Measurements from ENCODE around the gene BEAN1. TPM values are rescaled to one million over a fixed set of nuclear protein-coding genes. Genes with fewer than 3 reads are reported as not detected.

BEAN1 gene
- polyA plus RNA-seq, 1 donor from 2014 or later = 0.16 TPM

DNA sequence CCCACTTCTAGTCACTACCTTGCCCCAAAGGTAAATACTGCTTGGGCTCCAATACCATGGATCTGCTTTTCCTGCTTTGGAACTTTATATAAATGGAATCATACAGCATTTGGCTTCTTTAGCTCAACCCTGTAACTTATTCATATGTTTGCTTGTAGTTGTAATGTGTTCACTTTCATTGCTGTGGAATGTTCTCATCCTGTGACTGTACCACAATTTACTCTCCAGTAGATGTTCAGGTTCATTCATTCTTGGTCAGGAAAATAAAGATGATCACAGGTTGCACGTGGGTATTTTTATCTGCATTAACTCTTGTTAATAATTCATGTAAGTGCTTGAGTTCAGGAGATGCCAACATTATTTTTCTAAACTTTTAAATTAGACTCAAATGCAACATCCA is 6.7 kb upstream of the BEAN1 start:
- H3F3A ChIP-seq (ENCODE audit: insufficient read depth, low read length, poor library complexity, severe bottlenecking) = no peaks in the 10 kb centered on the region
- H3K4me2 ChIP-seq (ENCODE audit: low read length) = no peak overlapping the region
- peaks cover 5% of the 10 kb centered on the region for H3K9me3 ChIP-seq (ENCODE audit: low read length)
- H3K4me3 ChIP-seq (ENCODE audit: low read length) = no peak overlapping the region
- H3K9ac ChIP-seq (ENCODE audit: low read length) = no peak overlapping the region
- peaks cover 13% of the 10 kb centered on the region for H3K27me3 ChIP-seq (ENCODE audit: insufficient read depth, low read depth, low read length)
- H3K27ac ChIP-seq (ENCODE audit: low read length) = no peak overlapping the region
- H4K20me1 ChIP-seq (ENCODE audit: insufficient read depth) = no peaks in the 10 kb centered on the region
- H2AFZ ChIP-seq (ENCODE audit: low read depth, low read length) = no peak overlapping the region
- no peaks in the 10 kb centered on the region for H3K36me3 ChIP-seq (ENCODE audit: insufficient read depth, low read length)
- TF ChIP-seq TAF1 (IDR thresholded peaks at IDR 0.05; ENCODE audit: low read depth) (no peak), EZH2 (IDR thresholded peaks at IDR 0.05; ENCODE audit: borderline replicate concordance, insufficient read depth, low read length, poor library complexity, severe bottlenecking) (no peak), RAD21 (conservative IDR thresholded peaks at IDR 0.05) (no peak), SMC3 (conservative IDR thresholded peaks at IDR 0.05; ENCODE audit: poor library complexity) (no peak), MXI1 (conservative IDR thresholded peaks at IDR 0.05; ENCODE audit: poor library complexity, severe bottlenecking) (no peak), EP300 (conservative IDR thresholded peaks at IDR 0.05; ENCODE audit: poor library complexity, severe bottlenecking) (no peak), POLR2AphosphoS5 (IDR thresholded peaks at IDR 0.05) (no peak)
- TF ChIP-seq, protein P1, sequence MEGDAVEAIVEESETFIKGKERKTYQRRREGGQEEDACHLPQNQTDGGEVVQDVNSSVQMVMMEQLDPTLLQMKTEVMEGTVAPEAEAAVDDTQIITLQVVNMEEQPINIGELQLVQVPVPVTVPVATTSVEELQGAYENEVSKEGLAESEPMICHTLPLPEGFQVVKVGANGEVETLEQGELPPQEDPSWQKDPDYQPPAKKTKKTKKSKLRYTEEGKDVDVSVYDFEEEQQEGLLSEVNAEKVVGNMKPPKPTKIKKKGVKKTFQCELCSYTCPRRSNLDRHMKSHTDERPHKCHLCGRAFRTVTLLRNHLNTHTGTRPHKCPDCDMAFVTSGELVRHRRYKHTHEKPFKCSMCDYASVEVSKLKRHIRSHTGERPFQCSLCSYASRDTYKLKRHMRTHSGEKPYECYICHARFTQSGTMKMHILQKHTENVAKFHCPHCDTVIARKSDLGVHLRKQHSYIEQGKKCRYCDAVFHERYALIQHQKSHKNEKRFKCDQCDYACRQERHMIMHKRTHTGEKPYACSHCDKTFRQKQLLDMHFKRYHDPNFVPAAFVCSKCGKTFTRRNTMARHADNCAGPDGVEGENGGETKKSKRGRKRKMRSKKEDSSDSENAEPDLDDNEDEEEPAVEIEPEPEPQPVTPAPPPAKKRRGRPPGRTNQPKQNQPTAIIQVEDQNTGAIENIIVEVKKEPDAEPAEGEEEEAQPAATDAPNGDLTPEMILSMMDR (IDR thresholded peaks at IDR 0.05; ENCODE audit: poor library complexity, severe bottlenecking) = no peak
- TF ChIP-seq, protein P2, sequence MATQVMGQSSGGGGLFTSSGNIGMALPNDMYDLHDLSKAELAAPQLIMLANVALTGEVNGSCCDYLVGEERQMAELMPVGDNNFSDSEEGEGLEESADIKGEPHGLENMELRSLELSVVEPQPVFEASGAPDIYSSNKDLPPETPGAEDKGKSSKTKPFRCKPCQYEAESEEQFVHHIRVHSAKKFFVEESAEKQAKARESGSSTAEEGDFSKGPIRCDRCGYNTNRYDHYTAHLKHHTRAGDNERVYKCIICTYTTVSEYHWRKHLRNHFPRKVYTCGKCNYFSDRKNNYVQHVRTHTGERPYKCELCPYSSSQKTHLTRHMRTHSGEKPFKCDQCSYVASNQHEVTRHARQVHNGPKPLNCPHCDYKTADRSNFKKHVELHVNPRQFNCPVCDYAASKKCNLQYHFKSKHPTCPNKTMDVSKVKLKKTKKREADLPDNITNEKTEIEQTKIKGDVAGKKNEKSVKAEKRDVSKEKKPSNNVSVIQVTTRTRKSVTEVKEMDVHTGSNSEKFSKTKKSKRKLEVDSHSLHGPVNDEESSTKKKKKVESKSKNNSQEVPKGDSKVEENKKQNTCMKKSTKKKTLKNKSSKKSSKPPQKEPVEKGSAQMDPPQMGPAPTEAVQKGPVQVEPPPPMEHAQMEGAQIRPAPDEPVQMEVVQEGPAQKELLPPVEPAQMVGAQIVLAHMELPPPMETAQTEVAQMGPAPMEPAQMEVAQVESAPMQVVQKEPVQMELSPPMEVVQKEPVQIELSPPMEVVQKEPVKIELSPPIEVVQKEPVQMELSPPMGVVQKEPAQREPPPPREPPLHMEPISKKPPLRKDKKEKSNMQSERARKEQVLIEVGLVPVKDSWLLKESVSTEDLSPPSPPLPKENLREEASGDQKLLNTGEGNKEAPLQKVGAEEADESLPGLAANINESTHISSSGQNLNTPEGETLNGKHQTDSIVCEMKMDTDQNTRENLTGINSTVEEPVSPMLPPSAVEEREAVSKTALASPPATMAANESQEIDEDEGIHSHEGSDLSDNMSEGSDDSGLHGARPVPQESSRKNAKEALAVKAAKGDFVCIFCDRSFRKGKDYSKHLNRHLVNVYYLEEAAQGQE (IDR thresholded peaks at IDR 0.05; ENCODE audit: borderline replicate concordance) = no peak
- no peaks in the 10 kb centered on the region for H3K9me2 ChIP-seq (ENCODE audit: insufficient read depth, low read length)
- no peaks in the 10 kb centered on the region for H3K79me2 ChIP-seq (replicated peaks; ENCODE audit: insufficient read depth, low read length)

DNA sequence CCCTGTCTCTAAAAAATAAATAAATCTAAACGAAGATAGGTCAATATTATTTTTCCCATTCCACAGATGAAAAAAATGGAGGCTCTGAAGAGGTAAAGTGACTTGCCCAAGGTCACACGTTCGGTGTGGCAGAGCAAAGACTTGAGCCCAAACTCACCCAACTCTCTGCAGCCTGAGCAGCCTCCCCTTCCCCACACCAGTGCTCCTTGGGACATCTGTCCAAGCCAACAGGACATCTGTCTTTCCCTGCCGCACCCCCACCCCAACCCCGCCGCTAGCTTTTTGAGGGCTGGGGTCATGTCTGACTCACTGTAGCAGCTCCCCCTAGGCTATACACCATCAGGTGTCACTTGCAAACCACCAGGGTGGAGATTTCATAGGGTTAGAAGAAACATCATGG is 5.2 kb upstream of the BEAN1 start:
- H4K20me1 ChIP-seq (ENCODE audit: insufficient read depth) = no peaks in the 10 kb centered on the region
- H3K9ac ChIP-seq (ENCODE audit: low read length) = no peak overlapping the region
- H3K9me2 ChIP-seq (ENCODE audit: insufficient read depth, low read length) = no peaks in the 10 kb centered on the region
- H3K4me3 ChIP-seq (ENCODE audit: low read length) = no peak overlapping the region
- H3K27ac ChIP-seq (ENCODE audit: low read length) = no peak overlapping the region
- no peaks in the 10 kb centered on the region for H3F3A ChIP-seq (ENCODE audit: insufficient read depth, low read length, poor library complexity, severe bottlenecking)
- H3K36me3 ChIP-seq (ENCODE audit: insufficient read depth, low read length) = no peaks in the 10 kb centered on the region
- H3K9me3 ChIP-seq (ENCODE audit: low read length) = peaks cover 5% of the 10 kb centered on the region
- H3K27me3 ChIP-seq (ENCODE audit: insufficient read depth, low read depth, low read length) = peaks cover 25% of the 10 kb centered on the region
- TF ChIP-seq RAD21 (conservative IDR thresholded peaks at IDR 0.05) (no peak), POLR2AphosphoS5 (IDR thresholded peaks at IDR 0.05) (no peak), EZH2 (IDR thresholded peaks at IDR 0.05; ENCODE audit: borderline replicate concordance, insufficient read depth, low read length, poor library complexity, severe bottlenecking) (no peak), TAF1 (IDR thresholded peaks at IDR 0.05; ENCODE audit: low read depth) (no peak), MXI1 (conservative IDR thresholded peaks at IDR 0.05; ENCODE audit: poor library complexity, severe bottlenecking) (no peak), SMC3 (conservative IDR thresholded peaks at IDR 0.05; ENCODE audit: poor library complexity) (no peak), EP300 (conservative IDR thresholded peaks at IDR 0.05; ENCODE audit: poor library complexity, severe bottlenecking) (no peak)
- TF ChIP-seq, protein P2 (IDR thresholded peaks at IDR 0.05; ENCODE audit: borderline replicate concordance) = no peak
- TF ChIP-seq, protein P1 (IDR thresholded peaks at IDR 0.05; ENCODE audit: poor library complexity, severe bottlenecking) = no peak
- no peaks in the 10 kb centered on the region for H3K79me2 ChIP-seq (replicated peaks; ENCODE audit: insufficient read depth, low read length)
- H2AFZ ChIP-seq (ENCODE audit: low read depth, low read length) = no peak overlapping the region
- no peak overlapping the region for H3K4me2 ChIP-seq (ENCODE audit: low read length)
